HepG2 (cell line): ENCODE results near the gene DOCK10.

Experiments used
- FOXP1 ChIP-seq, 2 experiments: fragments of 450-650 bp in 1 of 2; IDR thresholded peaks; 2 replicates each; pipeline ENCODE4 v1.6.1; 2017 to 2018; ENCODE audit warnings: antibody characterized with exemption in 1 of 2
- JUN ChIP-seq: sonication (generic); formaldehyde crosslinking; IDR thresholded peaks from 2 replicates; pipeline ENCODE4 v1.4.0; 2020; ENCODE audit warnings: mild to moderate bottlenecking, missing genetic modification reagents
- JUND ChIP-seq: sonication (generic); formaldehyde crosslinking; IDR thresholded peaks from 2 replicates; pipeline ENCODE4 v1.8.0; 2022; ENCODE audit warnings: mild to moderate bottlenecking, missing genetic modification reagents
- KDM1A ChIP-seq: IDR thresholded peaks from 2 replicates; pipeline ENCODE4 v1.6.1; 2016; ENCODE audit warnings: missing compliant biosample characterization
- NR1H2 ChIP-seq: sonication (generic); formaldehyde crosslinking; IDR thresholded peaks from 2 replicates; pipeline ENCODE4 v1.8.1; 2022; ENCODE audit warnings: low read depth, missing genetic modification reagents, borderline replicate concordance
- PHF20 ChIP-seq: sonication (generic); formaldehyde crosslinking; IDR thresholded peaks from 2 replicates; pipeline ENCODE4 v1.5.0; 2020; ENCODE audit warnings: mild to moderate bottlenecking, missing genetic modification reagents
- RFX1 ChIP-seq: fragments of 450-650 bp; IDR thresholded peaks from 2 replicates; pipeline ENCODE4 v1.6.1; 2017
- SOX5 ChIP-seq: IDR thresholded peaks from 2 replicates; pipeline ENCODE4 v1.6.1; 2016; ENCODE audit warnings: borderline replicate concordance
- ZKSCAN1 ChIP-seq: fragments of 150-350 bp; IDR thresholded peaks from 2 replicates; pipeline ENCODE4 v1.6.1; 2014; ENCODE audit warnings: low read length
- ZNF431 ChIP-seq: sonication (generic); formaldehyde crosslinking; IDR thresholded peaks from 2 replicates; pipeline ENCODE4 v1.9.0; 2022; ENCODE audit warnings: missing genetic modification reagents, low read depth, mild to moderate bottlenecking, borderline replicate concordance
- TF ChIP-seq, protein P1 (sequence below): fragments of 450-650 bp; IDR thresholded peaks from 2 replicates; pipeline ENCODE4 v1.6.1; 2017; ENCODE audit warnings: mild to moderate bottlenecking
- TF ChIP-seq, protein P2 (sequence below): sonication (generic); formaldehyde crosslinking; IDR thresholded peaks from 2 replicates; pipeline ENCODE4 v1.4.0; 2020; ENCODE audit warnings: missing genetic modification reagents
- TF ChIP-seq, protein P3 (sequence below): sonication (generic); formaldehyde crosslinking; IDR thresholded peaks from 2 replicates; pipeline ENCODE4 v1.4.0; 2020; ENCODE audit warnings: mild to moderate bottlenecking, missing genetic modification reagents

DNA sequence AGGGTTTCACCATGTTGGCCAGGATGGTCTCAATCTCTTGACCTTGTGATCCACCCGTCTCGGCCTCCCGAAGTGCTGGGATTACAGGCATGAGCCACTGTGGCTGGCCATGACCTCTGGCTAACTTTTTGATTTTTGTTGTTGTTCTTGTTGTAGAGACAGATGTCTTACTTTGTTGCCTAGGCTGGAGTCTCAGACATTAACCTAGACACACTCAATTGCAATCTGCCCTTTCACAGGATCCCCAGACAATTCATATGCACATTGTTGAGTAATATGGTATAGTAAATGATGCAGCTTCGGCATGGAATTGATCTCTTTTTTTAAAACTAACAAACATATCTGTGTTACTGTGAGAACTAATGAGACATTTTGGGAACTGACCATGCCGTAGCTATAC lies 195.6 kb downstream of the DOCK10 start:
- TF ChIP-seq ZKSCAN1 (no peak), JUND (CRISPR knock-in tag) (no peak), SOX5 (CRISPR knock-in tag) (no peak), ZNF431 (CRISPR knock-in tag) (no peak), FOXP1 (IDR thresholded peaks at IDR 0.05) (no peak), FOXP1 (CRISPR knock-in tag; IDR thresholded peaks at IDR 0.05) (no peak), RFX1 (no peak), NR1H2 (CRISPR knock-in tag) (no peak), KDM1A (CRISPR knock-in tag) (no peak), JUN (CRISPR knock-in tag) (no peak), PHF20 (CRISPR knock-in tag) (no peak)
- TF ChIP-seq, protein P1, sequence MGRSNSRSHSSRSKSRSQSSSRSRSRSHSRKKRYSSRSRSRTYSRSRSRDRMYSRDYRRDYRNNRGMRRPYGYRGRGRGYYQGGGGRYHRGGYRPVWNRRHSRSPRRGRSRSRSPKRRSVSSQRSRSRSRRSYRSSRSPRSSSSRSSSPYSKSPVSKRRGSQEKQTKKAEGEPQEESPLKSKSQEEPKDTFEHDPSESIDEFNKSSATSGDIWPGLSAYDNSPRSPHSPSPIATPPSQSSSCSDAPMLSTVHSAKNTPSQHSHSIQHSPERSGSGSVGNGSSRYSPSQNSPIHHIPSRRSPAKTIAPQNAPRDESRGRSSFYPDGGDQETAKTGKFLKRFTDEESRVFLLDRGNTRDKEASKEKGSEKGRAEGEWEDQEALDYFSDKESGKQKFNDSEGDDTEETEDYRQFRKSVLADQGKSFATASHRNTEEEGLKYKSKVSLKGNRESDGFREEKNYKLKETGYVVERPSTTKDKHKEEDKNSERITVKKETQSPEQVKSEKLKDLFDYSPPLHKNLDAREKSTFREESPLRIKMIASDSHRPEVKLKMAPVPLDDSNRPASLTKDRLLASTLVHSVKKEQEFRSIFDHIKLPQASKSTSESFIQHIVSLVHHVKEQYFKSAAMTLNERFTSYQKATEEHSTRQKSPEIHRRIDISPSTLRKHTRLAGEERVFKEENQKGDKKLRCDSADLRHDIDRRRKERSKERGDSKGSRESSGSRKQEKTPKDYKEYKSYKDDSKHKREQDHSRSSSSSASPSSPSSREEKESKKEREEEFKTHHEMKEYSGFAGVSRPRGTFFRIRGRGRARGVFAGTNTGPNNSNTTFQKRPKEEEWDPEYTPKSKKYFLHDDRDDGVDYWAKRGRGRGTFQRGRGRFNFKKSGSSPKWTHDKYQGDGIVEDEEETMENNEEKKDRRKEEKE = no peak
- TF ChIP-seq, protein P2, sequence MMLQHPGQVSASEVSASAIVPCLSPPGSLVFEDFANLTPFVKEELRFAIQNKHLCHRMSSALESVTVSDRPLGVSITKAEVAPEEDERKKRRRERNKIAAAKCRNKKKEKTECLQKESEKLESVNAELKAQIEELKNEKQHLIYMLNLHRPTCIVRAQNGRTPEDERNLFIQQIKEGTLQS = no peak
- TF ChIP-seq, protein P3, sequence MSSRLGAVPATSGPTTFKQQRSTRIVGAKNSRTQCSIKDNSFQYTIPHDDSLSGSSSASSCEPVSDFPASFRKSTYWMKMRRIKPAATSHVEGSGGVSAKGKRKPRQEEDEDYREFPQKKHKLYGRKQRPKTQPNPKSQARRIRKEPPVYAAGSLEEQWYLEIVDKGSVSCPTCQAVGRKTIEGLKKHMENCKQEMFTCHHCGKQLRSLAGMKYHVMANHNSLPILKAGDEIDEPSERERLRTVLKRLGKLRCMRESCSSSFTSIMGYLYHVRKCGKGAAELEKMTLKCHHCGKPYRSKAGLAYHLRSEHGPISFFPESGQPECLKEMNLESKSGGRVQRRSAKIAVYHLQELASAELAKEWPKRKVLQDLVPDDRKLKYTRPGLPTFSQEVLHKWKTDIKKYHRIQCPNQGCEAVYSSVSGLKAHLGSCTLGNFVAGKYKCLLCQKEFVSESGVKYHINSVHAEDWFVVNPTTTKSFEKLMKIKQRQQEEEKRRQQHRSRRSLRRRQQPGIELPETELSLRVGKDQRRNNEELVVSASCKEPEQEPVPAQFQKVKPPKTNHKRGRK = no peak
